ENCODE data around the gene TMTC1. TPM values are rescaled to one million over a fixed set of nuclear protein-coding genes. Genes with fewer than 3 reads are reported as not detected.

TMTC1 gene
- total and polyA plus RNA-seq, 7 experiments from 2014 or later = 0.19 to 2.8 (median 0.46) TPM; not detected in 3

DNA sequence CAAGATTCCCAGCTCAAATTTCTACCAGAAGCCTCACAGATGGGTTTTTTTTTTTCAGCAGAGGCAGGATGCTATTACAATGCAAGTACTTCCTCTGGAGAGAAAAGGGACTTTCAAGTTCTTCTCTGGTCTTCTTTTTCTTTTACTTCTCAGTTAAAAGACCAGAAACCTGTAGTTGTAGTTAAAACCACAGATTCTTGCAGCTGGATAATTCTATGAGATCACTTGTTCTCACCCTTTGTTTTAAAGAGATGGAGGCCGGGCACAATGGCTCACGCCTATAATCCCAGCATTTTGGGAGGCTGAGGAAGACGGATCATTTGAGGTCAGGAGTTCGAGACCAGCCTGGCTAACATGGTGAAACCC, 238.7 kb downstream of the TMTC1 start:
- Histone ChIP-seq H3K4me1 (ENCODE audit: control insufficient read depth in 2 of 2, insufficient read depth in 2 of 2, low read length in 2 of 2) (no peaks in the 10 kb centered on the region), H3K27me3 (ENCODE audit: control insufficient read depth in 2 of 2, insufficient read depth in 2 of 2, low read length in 2 of 2) (no peaks in the 10 kb centered on the region), H3K36me3 (ENCODE audit: control insufficient read depth in 2 of 3, insufficient read depth in 3 of 3, low read length in 3 of 3) (no peaks in the 10 kb centered on the region), H3K9me3 (ENCODE audit: control insufficient read depth in 2 of 3, low read length in 3 of 3) (no peaks in the 10 kb centered on the region), H3K4me3 (ENCODE audit: low read length) (no peak overlapping the region), H3K27ac (ENCODE audit: low read depth, low read length) (no peak overlapping the region)
- no peak for ATAC-seq
- Mint-ChIP-seq H3K4me3 (no peak overlapping the region), H3K4me1 (no peaks in the 10 kb centered on the region), H3K36me3 (no peaks in the 10 kb centered on the region), H3K27ac (no peak overlapping the region), H3K27me3 (peaks cover 2 to 29% (median 18%) of the 10 kb centered on the region in 5 donors), H3K9me3 (peaks cover 0 to 2% (median 0%) of the 10 kb centered on the region in 11 donors)
- ChIA-PET CTCF (no interaction called here), POLR2A (no interaction called here)
- no peak for DNase-seq
- intact Hi-C loops (cut with micrococcal nuclease) = no loop called here

DNA sequence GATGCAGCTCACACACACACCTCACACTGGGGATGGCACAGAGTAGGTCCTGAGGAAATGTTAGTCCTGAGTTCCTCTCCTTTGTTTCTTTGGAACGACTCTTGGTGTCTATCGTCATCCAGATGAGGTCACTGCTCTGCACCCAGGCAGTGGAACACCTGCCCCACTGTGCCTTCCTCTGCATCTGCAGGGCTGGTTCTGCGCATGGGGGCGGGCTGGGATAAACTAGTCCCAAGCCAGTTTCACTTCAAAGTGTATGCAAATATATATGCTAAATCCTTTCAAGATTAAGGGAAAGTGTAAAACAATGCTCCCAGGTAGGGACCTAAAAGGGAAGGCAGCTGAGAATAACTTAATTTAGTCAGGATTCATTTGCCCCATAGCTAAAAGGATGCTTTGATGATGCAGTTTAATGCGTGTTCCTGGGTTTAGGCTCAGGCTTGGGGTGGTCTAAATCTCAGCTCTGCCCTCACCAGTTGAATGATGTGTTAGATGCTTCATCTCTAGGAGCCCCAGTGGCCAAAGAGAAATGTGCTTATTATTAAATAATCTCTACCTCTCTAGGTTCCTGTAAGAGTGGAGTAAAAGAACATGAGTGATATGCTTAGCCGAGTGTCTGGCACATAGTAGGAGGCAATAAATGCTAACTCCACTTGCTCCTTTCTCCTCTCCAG, 239.2 kb downstream of the TMTC1 start:
- H3K9me3 Mint-ChIP-seq = peaks cover 0 to 2% (median 0%) of the 10 kb centered on the region in 11 donors
- POLR2A ChIA-PET = no interaction called here
- no peaks in the 10 kb centered on the region for H3K27me3 ChIP-seq (ENCODE audit: control insufficient read depth in 2 of 2, insufficient read depth in 2 of 2, low read length in 2 of 2)
- H3K4me3 Mint-ChIP-seq = no peak overlapping the region
- DNase-seq (no peak), ATAC-seq (no peak)
- no peaks in the 10 kb centered on the region for H3K36me3 ChIP-seq (ENCODE audit: control insufficient read depth in 2 of 3, insufficient read depth in 3 of 3, low read length in 3 of 3)
- H3K27ac Mint-ChIP-seq = no peak overlapping the region
- intact Hi-C loops (cut with micrococcal nuclease) = no loop called here
- no peak overlapping the region for H3K27ac ChIP-seq (ENCODE audit: low read depth, low read length)
- H3K9me3 ChIP-seq (ENCODE audit: control insufficient read depth in 2 of 3, low read length in 3 of 3) = no peaks in the 10 kb centered on the region
- CTCF ChIA-PET = no interaction called here
- H3K36me3 Mint-ChIP-seq = no peaks in the 10 kb centered on the region
- peaks cover 2 to 33% (median 24%) of the 10 kb centered on the region in 5 donors for H3K27me3 Mint-ChIP-seq
- H3K4me3 ChIP-seq (ENCODE audit: low read length) = no peak overlapping the region
- no peaks in the 10 kb centered on the region for H3K4me1 Mint-ChIP-seq
- no peaks in the 10 kb centered on the region for H3K4me1 ChIP-seq (ENCODE audit: control insufficient read depth in 2 of 2, insufficient read depth in 2 of 2, low read length in 2 of 2)

DNA sequence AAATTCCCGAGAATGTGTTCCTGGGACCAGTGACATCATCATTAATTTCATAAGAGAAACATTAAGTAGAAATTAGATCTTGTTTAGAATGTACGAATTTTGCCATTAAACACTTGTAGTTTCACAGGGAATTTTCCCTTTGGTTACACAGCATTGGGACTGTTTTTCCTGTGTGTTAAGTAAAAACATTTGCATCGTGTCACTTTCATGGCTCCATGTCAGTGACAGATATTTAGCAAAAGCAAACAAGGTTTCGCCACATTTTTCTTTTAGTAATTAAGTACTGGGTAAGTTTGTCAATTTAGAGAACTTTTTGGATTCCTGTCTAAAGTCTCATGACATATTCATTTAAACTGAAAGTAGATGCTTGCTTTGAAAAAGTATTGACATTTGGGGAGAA, 240.7 kb downstream of the TMTC1 start:
- H3K4me1 ChIP-seq (ENCODE audit: control insufficient read depth in 2 of 2, insufficient read depth in 2 of 2, low read length in 2 of 2) = no peaks in the 10 kb centered on the region
- no peak for DNase-seq
- Mint-ChIP-seq H3K36me3 (no peaks in the 10 kb centered on the region), H3K9me3 (peaks cover 0 to 2% (median 0%) of the 10 kb centered on the region in 11 donors), H3K27ac (no peak overlapping the region), H3K4me1 (no peaks in the 10 kb centered on the region), H3K27me3 (peaks cover 2 to 34% (median 25%) of the 10 kb centered on the region in 5 donors), H3K4me3 (no peak overlapping the region)
- H3K27me3 ChIP-seq (ENCODE audit: control insufficient read depth in 2 of 2, insufficient read depth in 2 of 2, low read length in 2 of 2) = no peaks in the 10 kb centered on the region
- no peaks in the 10 kb centered on the region for H3K9me3 ChIP-seq (ENCODE audit: control insufficient read depth in 2 of 3, low read length in 3 of 3)
- POLR2A ChIA-PET = no interaction called here
- no peak for ATAC-seq
- intact Hi-C loops (cut with micrococcal nuclease) = no loop called here
- CTCF ChIA-PET = no interaction called here
- no peaks in the 10 kb centered on the region for H3K36me3 ChIP-seq (ENCODE audit: control insufficient read depth in 2 of 3, insufficient read depth in 3 of 3, low read length in 3 of 3)
- no peak overlapping the region for H3K27ac ChIP-seq (ENCODE audit: low read depth, low read length)
- no peak overlapping the region for H3K4me3 ChIP-seq (ENCODE audit: low read length)

DNA sequence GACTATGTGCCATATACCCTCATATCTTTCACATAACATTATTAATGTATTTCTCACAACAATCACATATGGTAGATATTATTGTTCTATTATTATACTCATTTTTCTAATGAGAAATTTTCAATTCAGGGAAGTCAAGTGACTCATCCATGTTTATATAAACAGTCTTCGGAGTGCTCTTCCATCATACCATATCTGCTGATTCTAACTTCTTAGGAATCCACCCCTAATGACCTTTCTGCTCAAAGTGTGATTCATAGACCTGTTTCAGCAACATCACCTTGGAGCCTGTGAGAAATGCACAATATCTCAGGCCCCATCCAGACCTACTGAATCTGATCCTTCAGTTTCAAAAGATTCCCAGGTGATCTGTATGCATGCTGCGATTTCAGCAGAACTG, 246.4 kb downstream of the TMTC1 start:
- POLR2A ChIA-PET = no interaction called here
- no peak overlapping the region for H3K27ac ChIP-seq (ENCODE audit: low read depth, low read length)
- CTCF ChIA-PET = no interaction called here
- Mint-ChIP-seq H3K36me3 (no peaks in the 10 kb centered on the region), H3K27me3 (peaks cover 4 to 39% (median 23%) of the 10 kb centered on the region in 5 donors), H3K4me1 (no peaks in the 10 kb centered on the region), H3K4me3 (no peak overlapping the region), H3K27ac (no peak overlapping the region), H3K9me3 (no peaks in the 10 kb centered on the region)
- DNase-seq (no peak), ATAC-seq (no peak)
- no peak overlapping the region for H3K4me3 ChIP-seq (ENCODE audit: low read length)
- no peaks in the 10 kb centered on the region for H3K27me3 ChIP-seq (ENCODE audit: control insufficient read depth in 2 of 2, insufficient read depth in 2 of 2, low read length in 2 of 2)
- intact Hi-C loops (cut with micrococcal nuclease) = no loop called here
- H3K9me3 ChIP-seq (ENCODE audit: control insufficient read depth in 2 of 3, low read length in 3 of 3) = no peaks in the 10 kb centered on the region
- H3K36me3 ChIP-seq (ENCODE audit: control insufficient read depth in 2 of 3, insufficient read depth in 3 of 3, low read length in 3 of 3) = no peaks in the 10 kb centered on the region
- no peaks in the 10 kb centered on the region for H3K4me1 ChIP-seq (ENCODE audit: control insufficient read depth in 2 of 2, insufficient read depth in 2 of 2, low read length in 2 of 2)

DNA sequence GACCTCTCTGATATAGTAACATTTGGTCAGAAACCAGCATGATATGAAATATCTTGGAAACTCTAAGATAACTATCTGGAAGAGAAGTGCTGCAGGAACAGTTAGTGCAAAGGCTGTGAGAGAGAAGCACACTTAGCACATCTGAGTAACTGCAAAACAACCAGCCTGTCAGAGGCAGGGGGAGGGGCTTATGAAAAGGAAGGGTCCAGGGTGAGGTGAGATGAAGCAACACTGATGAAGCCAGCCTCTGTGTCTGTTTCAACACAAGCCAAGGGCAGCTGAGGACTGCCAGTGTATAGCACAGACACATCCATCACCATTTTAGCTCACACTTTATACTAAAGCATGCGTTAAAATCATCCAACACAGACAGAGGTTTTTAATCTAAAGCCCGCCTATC, 248.8 kb downstream of the TMTC1 start:
- no peaks in the 10 kb centered on the region for H3K4me1 ChIP-seq (ENCODE audit: control insufficient read depth in 2 of 2, insufficient read depth in 2 of 2, low read length in 2 of 2)
- H3K4me1 Mint-ChIP-seq = peaks cover 0 to 4% (median 0%) of the 10 kb centered on the region in 7 donors
- no peak overlapping the region for H3K27ac ChIP-seq (ENCODE audit: low read depth, low read length)
- H3K27ac Mint-ChIP-seq = no peak overlapping the region
- H3K4me3 Mint-ChIP-seq = no peak overlapping the region
- DNase-seq (no peak), ATAC-seq (no peak)
- H3K27me3 ChIP-seq (ENCODE audit: control insufficient read depth in 2 of 2, insufficient read depth in 2 of 2, low read length in 2 of 2) = no peaks in the 10 kb centered on the region
- intact Hi-C loops (cut with micrococcal nuclease) = no loop called here
- no peaks in the 10 kb centered on the region for H3K9me3 Mint-ChIP-seq
- no peaks in the 10 kb centered on the region for H3K36me3 ChIP-seq (ENCODE audit: control insufficient read depth in 2 of 3, insufficient read depth in 3 of 3, low read length in 3 of 3)
- no peak overlapping the region for H3K4me3 ChIP-seq (ENCODE audit: low read length)
- no peaks in the 10 kb centered on the region for H3K36me3 Mint-ChIP-seq
- ChIA-PET CTCF (no interaction called here), POLR2A (no interaction called here)
- H3K27me3 Mint-ChIP-seq = peaks cover 9 to 39% (median 26%) of the 10 kb centered on the region in 5 donors
- no peaks in the 10 kb centered on the region for H3K9me3 ChIP-seq (ENCODE audit: control insufficient read depth in 2 of 3, low read length in 3 of 3)

DNA sequence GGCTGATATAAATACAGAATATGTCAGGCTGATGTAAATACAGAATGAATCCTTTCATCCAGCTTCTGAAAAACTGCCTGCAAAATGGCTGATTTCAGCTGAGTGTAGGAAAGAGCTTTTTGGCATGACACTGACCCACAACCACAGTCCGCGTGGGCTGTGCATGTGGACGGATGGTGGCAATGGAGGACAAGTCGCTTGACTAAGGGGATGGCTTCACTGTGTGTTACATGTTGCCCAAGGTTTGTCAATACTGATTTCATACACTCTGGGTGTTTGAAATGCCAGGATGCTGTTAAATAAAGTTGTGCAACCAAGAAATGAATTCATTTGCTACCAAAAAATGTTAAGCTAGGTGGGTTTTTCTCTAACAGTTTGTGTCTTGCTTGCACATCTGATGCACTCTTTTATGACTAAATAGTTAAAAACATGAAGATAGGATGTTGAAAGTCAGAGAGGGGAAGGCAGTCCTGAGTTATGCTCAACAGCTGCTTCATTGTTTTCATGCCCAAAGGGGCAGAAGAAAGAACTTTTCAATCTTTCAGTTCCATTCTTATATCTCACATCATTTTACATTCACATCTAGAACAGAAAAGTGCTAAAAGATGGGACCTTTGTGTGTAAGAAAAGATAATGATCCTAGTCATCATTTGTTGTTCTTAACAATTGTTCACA, 249.8 kb downstream of the TMTC1 start:
- H3K4me3 Mint-ChIP-seq = no peak overlapping the region
- peaks cover 12 to 30% (median 26%) of the 10 kb centered on the region in 5 donors for H3K27me3 Mint-ChIP-seq
- Histone ChIP-seq H3K4me1 (ENCODE audit: control insufficient read depth in 2 of 2, insufficient read depth in 2 of 2, low read length in 2 of 2) (no peaks in the 10 kb centered on the region), H3K4me3 (ENCODE audit: low read length) (no peak overlapping the region), H3K27me3 (ENCODE audit: control insufficient read depth in 2 of 2, insufficient read depth in 2 of 2, low read length in 2 of 2) (no peaks in the 10 kb centered on the region), H3K27ac (ENCODE audit: low read depth, low read length) (no peak overlapping the region), H3K9me3 (ENCODE audit: control insufficient read depth in 2 of 3, low read length in 3 of 3) (no peaks in the 10 kb centered on the region), H3K36me3 (ENCODE audit: control insufficient read depth in 2 of 3, insufficient read depth in 3 of 3, low read length in 3 of 3) (no peaks in the 10 kb centered on the region)
- no peak for DNase-seq
- ChIA-PET POLR2A (no interaction called here), CTCF (no interaction called here)
- H3K27ac Mint-ChIP-seq = no peak overlapping the region
- no peak for ATAC-seq
- no peaks in the 10 kb centered on the region for H3K9me3 Mint-ChIP-seq
- no peaks in the 10 kb centered on the region for H3K36me3 Mint-ChIP-seq
- peaks cover 0 to 4% (median 0%) of the 10 kb centered on the region in 7 donors for H3K4me1 Mint-ChIP-seq
- intact Hi-C loops (cut with micrococcal nuclease) = no loop called here

DNA sequence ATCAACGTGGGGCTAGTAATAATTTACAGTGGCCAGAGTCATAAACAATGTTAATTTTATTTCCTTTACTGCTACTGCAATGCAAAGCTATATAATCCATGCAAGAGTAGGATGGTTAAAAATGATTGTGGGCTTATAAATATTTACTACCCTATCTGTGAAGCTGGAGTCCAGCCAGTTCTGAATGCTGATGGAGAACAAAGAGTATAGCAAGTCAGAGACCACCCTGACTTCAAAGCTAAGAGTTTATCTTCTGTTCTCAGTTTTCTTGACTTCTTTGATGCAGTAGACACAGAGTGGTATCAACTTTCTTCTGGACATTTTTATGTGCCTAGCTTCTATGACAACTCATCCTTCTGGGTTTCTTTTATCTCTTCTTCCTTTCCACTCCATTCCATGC, 252.3 kb downstream of the TMTC1 start:
- no peak overlapping the region for H3K27ac ChIP-seq (ENCODE audit: low read depth, low read length)
- no peaks in the 10 kb centered on the region for H3K27me3 ChIP-seq (ENCODE audit: control insufficient read depth in 2 of 2, insufficient read depth in 2 of 2, low read length in 2 of 2)
- no peak overlapping the region for H3K27ac Mint-ChIP-seq
- no peaks in the 10 kb centered on the region for H3K9me3 ChIP-seq (ENCODE audit: control insufficient read depth in 2 of 3, low read length in 3 of 3)
- H3K4me3 ChIP-seq (ENCODE audit: low read length) = no peak overlapping the region
- no peak overlapping the region for H3K4me3 Mint-ChIP-seq
- no peaks in the 10 kb centered on the region for H3K4me1 ChIP-seq (ENCODE audit: control insufficient read depth in 2 of 2, insufficient read depth in 2 of 2, low read length in 2 of 2)
- H3K36me3 ChIP-seq (ENCODE audit: control insufficient read depth in 2 of 3, insufficient read depth in 3 of 3, low read length in 3 of 3) = no peaks in the 10 kb centered on the region
- no peaks in the 10 kb centered on the region for H3K36me3 Mint-ChIP-seq
- no peaks in the 10 kb centered on the region for H3K9me3 Mint-ChIP-seq
- intact Hi-C loops (cut with micrococcal nuclease) = no loop called here
- peaks cover 15 to 34% (median 26%) of the 10 kb centered on the region in 5 donors for H3K27me3 Mint-ChIP-seq
- ChIA-PET POLR2A (interaction anchor here (1.0 kb wide), 1 partner anchor 13 kb away, joined by 3 read pairs; no protein-coding TSS in a partner anchor), CTCF (no interaction called here)
- DNase-seq = no peak
- peaks cover 0 to 4% (median 0%) of the 10 kb centered on the region in 7 donors for H3K4me1 Mint-ChIP-seq
- no peak for ATAC-seq

Measured in naive thymus-derived CD4-positive, alpha-beta T cell (primary cell).